H1 (cell line): ENCODE data around the gene KRTAP12-4. TPM values are rescaled to one million over a fixed set of nuclear protein-coding genes. Genes with fewer than 3 reads are reported as not detected.

ENCODE experiments used
- CTCF ChIA-PET: fragments of 300-600 bp; sonication (Branson Sonifier 250); formaldehyde crosslinking; loops from one replicate; lab custom pipeline; 2021; ENCODE audit not compliant: partially characterized antibody; lab: Charles Lee
- POLR2A ChIA-PET: fragments of 300-600 bp; sonication (Branson Sonifier 250); formaldehyde crosslinking; loops from one replicate; lab custom pipeline; 2021; ENCODE audit warnings: inconsistent platforms; ENCODE audit not compliant: partially characterized antibody; lab: Charles Lee
- DNase-seq, 2 experiments: peaks; one replicate each; pipeline versions ENCODE4 v3.0.0 to v3.0.0-alpha.2; 2010 to 2022; ENCODE audit warnings: low spot score in 2 of 2, low read depth in 1 of 2, mixed read lengths in 1 of 2
- FAIRE-seq: peaks from 2 replicates; lab custom pipeline; 2011; peaks lifted over from hg19 to GRCh38; lab: Jason Lieb, UNC
- H2AFZ ChIP-seq: 2 replicates; pipeline ENCODE4 v1.8.1; 2012; ENCODE audit warnings: low read length, inconsistent platforms
- H2AK5ac ChIP-seq: 2 replicates; pipeline ENCODE4 v1.6.1; 2013; ENCODE audit warnings: low read depth, low read length
- H2BK120ac ChIP-seq: replicated peaks from 2 replicates; pipeline ENCODE3; 2013; ENCODE audit warnings: low read depth, low read length, inconsistent platforms
- H2BK12ac ChIP-seq: 2 replicates; pipeline ENCODE4 v1.6.1; 2013; ENCODE audit warnings: low read depth, low read length
- H2BK15ac ChIP-seq: 2 replicates; pipeline ENCODE4 v1.6.1; 2013; ENCODE audit warnings: low read length
- H2BK20ac ChIP-seq: 2 replicates; pipeline ENCODE4 v1.6.1; 2013; ENCODE audit warnings: low read length
- H2BK5ac ChIP-seq: 2 replicates; pipeline ENCODE4 v1.6.1; 2013; ENCODE audit warnings: low read depth, low read length
- H3K14ac ChIP-seq: 2 replicates; pipeline ENCODE4 v1.6.1; 2013; ENCODE audit warnings: inconsistent platforms; ENCODE audit not compliant: insufficient read length
- H3K18ac ChIP-seq: 2 replicates; pipeline ENCODE4 v1.6.1; 2013; ENCODE audit warnings: low read length; ENCODE audit errors: extremely low read depth
- H3K23ac ChIP-seq: 2 replicates; pipeline ENCODE4 v1.6.1; 2013; ENCODE audit warnings: inconsistent platforms; ENCODE audit not compliant: insufficient read length
- H3K23me2 ChIP-seq: 2 replicates; pipeline ENCODE4 v1.6.1; 2013; ENCODE audit warnings: low read depth, low read length
- H3K27ac ChIP-seq: 2 replicates; pipeline ENCODE4 v1.6.1; 2011; ENCODE audit warnings: low read depth, low read length, inconsistent platforms
- H3K27me3 ChIP-seq, 4 experiments: replicated peaks in 1 of 4; 1 replicate in 1 of 4; 2 replicates in 3 of 4; pipeline versions ENCODE4 v1.6.1 to v1.8.1; 2011 to 2013; ENCODE audit warnings: low read length in 3 of 4, mild to moderate bottlenecking in 3 of 4, inconsistent platforms in 2 of 4, mixed read lengths in 2 of 4, moderate library complexity in 1 of 4; ENCODE audit not compliant: control insufficient read depth in 3 of 4, insufficient read depth in 3 of 4; ENCODE audit errors: extremely low read depth in 1 of 4
- H3K36me3 ChIP-seq, 4 experiments: 2 replicates each; pipeline versions ENCODE4 v1.6.1 to v1.8.1; 2011 to 2013; ENCODE audit warnings: mild to moderate bottlenecking in 4 of 4, low read length in 3 of 4, moderate library complexity in 2 of 4, control low read depth in 1 of 4, inconsistent platforms in 1 of 4; ENCODE audit not compliant: insufficient read depth in 4 of 4, control insufficient read depth in 2 of 4
- H3K4ac ChIP-seq: replicated peaks from 2 replicates; pipeline ENCODE3; 2013; ENCODE audit warnings: low read length, low read depth, mixed read lengths, inconsistent platforms; ENCODE audit not compliant: insufficient read length
- H3K4me1 ChIP-seq, 4 experiments: replicated peaks in 1 of 4; 1 replicate in 1 of 4; 2 replicates in 3 of 4; pipeline versions ENCODE4 v1.6.1 to v1.8.1; 2011 to 2013; ENCODE audit warnings: low read length in 3 of 4, inconsistent platforms in 2 of 4, mixed read lengths in 1 of 4; ENCODE audit not compliant: insufficient read depth in 4 of 4, control insufficient read depth in 3 of 4
- H3K4me2 ChIP-seq, 2 experiments: 2 replicates each; pipeline versions ENCODE4 v1.6.1 to v1.8.1; 2011 to 2013; ENCODE audit warnings: low read depth in 2 of 2, low read length in 2 of 2, control low read depth in 1 of 2, inconsistent platforms in 1 of 2, mild to moderate bottlenecking in 1 of 2; ENCODE audit not compliant: insufficient read depth in 1 of 2
- H3K4me3 ChIP-seq, 4 experiments: fragments of 200-600, 300-600 bp in 1 of 4; sonication (generic), shearing (Covaris generic), sonication (Bioruptor Twin) in 1 of 4; 2 replicates each; pipeline versions ENCODE4 v1.5.1 to v1.8.1; 2011 to 2016; ENCODE audit warnings: low read length in 4 of 4, low read depth in 3 of 4, control low read depth in 2 of 4, inconsistent platforms in 2 of 4, mild to moderate bottlenecking in 2 of 4, mixed read lengths in 1 of 4, moderate library complexity in 1 of 4; ENCODE audit not compliant: insufficient read depth in 2 of 4; ENCODE audit errors: extremely low read depth in 1 of 4
- H3K56ac ChIP-seq: replicated peaks from 2 replicates; pipeline ENCODE3; 2013; ENCODE audit warnings: low read depth, mild to moderate bottlenecking, mixed read lengths, low read length, inconsistent platforms; ENCODE audit not compliant: insufficient read length
- H3K79me1 ChIP-seq: 2 replicates; pipeline ENCODE4 v1.6.1; 2013; ENCODE audit warnings: low read depth, low read length, control low read depth
- H3K79me2 ChIP-seq, 2 experiments: 2 replicates each; pipeline versions ENCODE4 v1.6.1 to v1.8.1; 2012 to 2013; ENCODE audit warnings: low read length in 2 of 2, mild to moderate bottlenecking in 2 of 2, inconsistent platforms in 1 of 2; ENCODE audit not compliant: insufficient read depth in 2 of 2, control insufficient read depth in 1 of 2
- H3K9ac ChIP-seq, 4 experiments: replicated peaks in 1 of 4; 1 replicate in 1 of 4; 2 replicates in 3 of 4; pipeline versions ENCODE4 v1.6.1 to v1.8.1; 2011 to 2013; ENCODE audit warnings: low read depth in 3 of 4, low read length in 3 of 4, control low read depth in 2 of 4, mild to moderate bottlenecking in 2 of 4, moderate library complexity in 2 of 4, inconsistent platforms in 1 of 4; ENCODE audit errors: extremely low read depth in 1 of 4
- H3K9me3 ChIP-seq, 2 experiments: 2 replicates each; pipeline versions ENCODE4 v1.6.1 to v1.8.1; 2012 to 2013; ENCODE audit warnings: mild to moderate bottlenecking in 2 of 2, moderate library complexity in 2 of 2, control low read depth in 1 of 2, inconsistent platforms in 1 of 2, low read depth in 1 of 2, low read length in 1 of 2, mixed read lengths in 1 of 2; ENCODE audit not compliant: insufficient read depth in 2 of 2
- H4K20me1 ChIP-seq, 2 experiments: replicated peaks in 1 of 2; 2 replicates each; pipeline versions ENCODE3 to v1.8.1; 2011 to 2013; ENCODE audit warnings: inconsistent platforms in 2 of 2, low read length in 2 of 2, mild to moderate bottlenecking in 1 of 2; ENCODE audit not compliant: insufficient read depth in 2 of 2, control insufficient read depth in 1 of 2
- H4K5ac ChIP-seq: 2 replicates; pipeline ENCODE4 v1.6.1; 2013; ENCODE audit warnings: low read length, low read depth, mixed read lengths, inconsistent platforms; ENCODE audit not compliant: insufficient read length
- H4K8ac ChIP-seq: 2 replicates; pipeline ENCODE4 v1.8.0; 2013; ENCODE audit warnings: mild to moderate bottlenecking, moderate library complexity, low read length, inconsistent platforms; ENCODE audit not compliant: insufficient read depth; ENCODE audit errors: extremely low read depth
- H4K91ac ChIP-seq: replicated peaks from 2 replicates; pipeline ENCODE3; 2013; ENCODE audit warnings: low read length, mixed read lengths, inconsistent platforms; ENCODE audit not compliant: insufficient read length
- CBX5 ChIP-seq: fragments of 300-800, 300-1000 bp; sonication (generic); IDR thresholded peaks from 2 replicates; pipeline ENCODE4 v1.7.1; 2016; ENCODE audit warnings: antibody characterized with exemption, low read length, low read depth
- CTCF ChIP-seq, 3 experiments: IDR thresholded peaks; 1 replicate in 2 of 3; 2 replicates in 1 of 3; pipeline versions ENCODE4 v1.5.1 to v1.6.1; 2011; ENCODE audit warnings: low read length in 3 of 3, mild to moderate bottlenecking in 3 of 3, inconsistent platforms in 2 of 3, low read depth in 1 of 3, moderate library complexity in 1 of 3; ENCODE audit not compliant: insufficient read depth in 1 of 3; ENCODE audit errors: control extremely low read depth in 1 of 3
- EGR1 ChIP-seq: IDR thresholded peaks from 2 replicates; pipeline ENCODE4 v1.6.1; 2011; ENCODE audit warnings: low read depth, low read length, borderline replicate concordance
- GTF2F1 ChIP-seq: IDR thresholded peaks from 2 replicates; pipeline ENCODE4 v1.6.1; 2012; ENCODE audit warnings: low read depth, low read length, improper control_type of control experiment, borderline replicate concordance
- JUN ChIP-seq: IDR thresholded peaks from 2 replicates; pipeline ENCODE4 v1.6.1; 2011; ENCODE audit warnings: low read depth, mild to moderate bottlenecking, improper control_type of control experiment, low read length
- RAD21 ChIP-seq, 2 experiments: IDR thresholded peaks in 1 of 2; conservative IDR thresholded peaks in 1 of 2; 2 replicates each; pipeline ENCODE4 v1.6.1; 2011; ENCODE audit warnings: low read depth in 2 of 2, low read length in 2 of 2, improper control_type of control experiment in 1 of 2, inconsistent platforms in 1 of 2, mild to moderate bottlenecking in 1 of 2, moderate library complexity in 1 of 2
- SIRT6 ChIP-seq: IDR thresholded peaks from one replicate; pipeline ENCODE4 v1.7.1; 2012; ENCODE audit warnings: low read length, inconsistent platforms
- SRF ChIP-seq: IDR thresholded peaks from 2 replicates; pipeline ENCODE4 v1.6.1; 2011; ENCODE audit warnings: mild to moderate bottlenecking, low read depth, low read length, moderate library complexity
- WGBS, 2 experiments: shearing (Covaris generic) in 1 of 2; methylation state at CpG; one replicate each; pipeline versions ENCODE4 v1.1.6 to v1.1.7; 2013 to 2015; ENCODE audit warnings: low lambda C conversion rate in 2 of 2, mixed read lengths in 2 of 2, inconsistent platforms in 1 of 2, low coverage in 1 of 2, missing lambda C conversion rate in 1 of 2; ENCODE audit not compliant: insufficient replicate concordance in 2 of 2, insufficient coverage in 1 of 2, insufficient read length in 1 of 2; ENCODE audit errors: extremely low coverage in 1 of 2, missing lambda C conversion rate in 1 of 2; 5-methylcytosine and 5-hydroxymethylcytosine counted together
- polyA plus RNA-seq, 7 experiments: library from polyadenylated mRNA; depleted of rRNA in 3 of 7; stranded (reverse) in 5 of 7; unstranded in 2 of 7; fragments of >200 nt in 5 of 7; fragments of 200-250 nt in 2 of 7; gene quantifications; 1 replicate in 5 of 7; 2 replicates in 1 of 7; 4 replicates in 1 of 7; pipeline versions ENCODE4 v1.2.1 to v1.2.3, GENCODE V29; 2011 to 2013; ENCODE audit warnings: missing spikeins in 2 of 7, mixed read lengths in 2 of 7
- total RNA-seq: library from RNA; stranded (reverse); fragmentation: NEBNext Ultra II Directional; extraction: Animal tissue kit (Norgen Biotek cat#: 25700); gene quantifications from 2 replicates; pipeline ENCODE4 v1.2.1, GENCODE V29; 2021

KRTAP12-4 gene
- total and polyA plus RNA-seq, 2 of the 8 experiments (the other 6 are each of a cell fraction or from before 2014, with no cell fraction given) = not detected

GRCh38 chr21:44636209-44637017 is 18.0 kb downstream of the KRTAP12-4 start:
- ChIA-PET POLR2A (no interaction called here), CTCF (no interaction called here)
- FAIRE-seq (no peak), DNase-seq (no peak)
- Histone ChIP-seq H3K36me3 (no peaks in the 10 kb centered on the region), H2AK5ac (no peak overlapping the region), H3K79me1 (no peaks in the 10 kb centered on the region), H3K79me2 (no peaks in the 10 kb centered on the region), H3K9me3 (peaks cover 3 to 10% of the 10 kb centered on the region in 2 experiments; a peak in 3 of 4 replicates), H3K4me3 (no peak overlapping the region), H3K18ac (no peak overlapping the region), H2BK12ac (no peak overlapping the region), H3K4me1 (no peaks in the 10 kb centered on the region; a peak in 1 of 7 replicates), H2BK20ac (no peak overlapping the region), H2BK120ac (no peak overlapping the region), H3K23me2 (no peaks in the 10 kb centered on the region), H3K27ac (no peak overlapping the region), H3K9ac (no peak overlapping the region), H4K8ac (no peak overlapping the region; the same call in 1 of the 2 replicates), H3K4ac (no peak overlapping the region), H3K27me3 (no peaks in the 10 kb centered on the region), H4K5ac (no peak overlapping the region), H3K23ac (no peak overlapping the region), H2BK15ac (no peak overlapping the region), H4K20me1 (peaks cover 0 to 3% of the 10 kb centered on the region in 2 experiments), H2AFZ (no peak overlapping the region), H3K14ac (no peak overlapping the region), H3K4me2 (no peak overlapping the region), H2BK5ac (0 out of 2 replicates have a peak overlapping the region, but pooled peaks have one; percentile 9), H4K91ac (no peak overlapping the region), H3K56ac (no peak overlapping the region)
- WGBS, 2 experiments = 86% methylated on average over 13 of the region's 15 CpGs; no CpG with 5 or more reads in 1 of the 2 experiments
- no peak for TF ChIP-seq EGR1
- TF ChIP-seq SRF = no peak
- TF ChIP-seq CBX5 = no peak
- TF ChIP-seq GTF2F1 = no peak
- no peak for TF ChIP-seq JUN
- no peak for TF ChIP-seq RAD21 (IDR thresholded peaks at IDR 0.05 in 1 of 2, conservative IDR thresholded peaks at IDR 0.05 in 1 of 2; ENCODE audit: low read depth in 2 of 2, low read length in 2 of 2)
- no peak for TF ChIP-seq SIRT6
- no peak for TF ChIP-seq CTCF (IDR thresholded peaks at IDR 0.05; ENCODE audit: control extremely low read depth in 1 of 3, insufficient read depth in 1 of 3, low read depth in 1 of 3, low read length in 3 of 3)
